SIG-M5 treated with dmso at 0.1 percent for 504 hours (cell line): ENCODE results near the gene TOGARAM1.
"Not testable (repeated sequence)": the region's sequence is repeated elsewhere in the genome, so short reads cannot be mapped to it uniquely, and the experiment has no call there.

ENCODE experiments used
- DNase-seq: peaks from one replicate; lab custom pipeline; 2025; ENCODE audit not compliant: unreplicated experiment; lab: John Stamatoyannopoulos, UW

TOGARAM1 gene

GRCh38 chr14:45039390-45039789, 77.4 kb downstream of the TOGARAM1 start:
- no peak for DNase-seq

- DNase-seq: no peak
Measured at GRCh38 chr14:45041641-45042040, 79.7 kb downstream of the TOGARAM1 start.

GRCh38 chr14:45044638-45045037, 82.6 kb downstream of the TOGARAM1 start:
- no peak for DNase-seq

GRCh38 chr14:45048385-45048784, 86.4 kb downstream of the TOGARAM1 start:
- no peak for DNase-seq

- DNase-seq: no peak
Measured at GRCh38 chr14:45051180-45051579, 89.2 kb downstream of the TOGARAM1 start.

- no peak for DNase-seq
Measured at GRCh38 chr14:45051896-45052295, 89.9 kb downstream of the TOGARAM1 start.

GRCh38 chr14:45057349-45057748, 95.4 kb downstream of the TOGARAM1 start:
- no peak for DNase-seq

GRCh38 chr14:45057881-45058364, 95.9 kb downstream of the TOGARAM1 start:
- no peak for DNase-seq

- DNase-seq: no peak
Measured at GRCh38 chr14:45060551-45060950, 98.6 kb downstream of the TOGARAM1 start.

- no peak for DNase-seq
Measured at GRCh38 chr14:45065540-45065939, 103.5 kb downstream of the TOGARAM1 start.

- DNase-seq: no peak
Measured at GRCh38 chr14:45065956-45066355, 104.0 kb downstream of the TOGARAM1 start.

GRCh38 chr14:45066667-45067066, 104.7 kb downstream of the TOGARAM1 start:
- DNase-seq: no peak

- no peak for DNase-seq
Measured at GRCh38 chr14:45068396-45068795, 106.4 kb downstream of the TOGARAM1 start.

- no peak for DNase-seq
Measured at GRCh38 chr14:45070215-45070614, 108.2 kb downstream of the TOGARAM1 start.

- DNase-seq: no peak
Measured at GRCh38 chr14:45072126-45072525, 110.1 kb downstream of the TOGARAM1 start.

GRCh38 chr14:45073231-45073879, 111.4 kb downstream of the TOGARAM1 start:
- no peak for DNase-seq

- DNase-seq: no peak
Measured at GRCh38 chr14:45078323-45078722, 116.3 kb downstream of the TOGARAM1 start.

- not testable (repeated sequence) for DNase-seq
Measured at GRCh38 chr14:45080416-45080968, 118.5 kb downstream of the TOGARAM1 start.

GRCh38 chr14:45081096-45081495, 119.1 kb downstream of the TOGARAM1 start:
- not testable (repeated sequence) for DNase-seq

GRCh38 chr14:45082420-45082819, 120.4 kb downstream of the TOGARAM1 start:
- DNase-seq: no peak

GRCh38 chr14:45083617-45083975, 121.6 kb downstream of the TOGARAM1 start:
- DNase-seq: no peak

GRCh38 chr14:45083976-45084722, 122.2 kb downstream of the TOGARAM1 start, which contains the start of gene PRPF39:
Gene PRPF39, plus strand, starts transcription at chr14:45084116. Its CDS starts 11,124 bp downstream, at chr14:45095240.
- DNase-seq: peak; percentile 87
